CD4-positive, alpha-beta T cell treated with Interferon gamma for 1 hour (primary cell): ENCODE data around the gene PDE4B.
"Not testable (repeated sequence)": the region's sequence is repeated elsewhere in the genome, so short reads cannot be mapped to it uniquely, and the experiment has no call there.

Source experiments
- DNase-seq: peaks from one replicate; pipeline ENCODE4 v3.0.0-alpha.2; 2020

PDE4B gene

DNA sequence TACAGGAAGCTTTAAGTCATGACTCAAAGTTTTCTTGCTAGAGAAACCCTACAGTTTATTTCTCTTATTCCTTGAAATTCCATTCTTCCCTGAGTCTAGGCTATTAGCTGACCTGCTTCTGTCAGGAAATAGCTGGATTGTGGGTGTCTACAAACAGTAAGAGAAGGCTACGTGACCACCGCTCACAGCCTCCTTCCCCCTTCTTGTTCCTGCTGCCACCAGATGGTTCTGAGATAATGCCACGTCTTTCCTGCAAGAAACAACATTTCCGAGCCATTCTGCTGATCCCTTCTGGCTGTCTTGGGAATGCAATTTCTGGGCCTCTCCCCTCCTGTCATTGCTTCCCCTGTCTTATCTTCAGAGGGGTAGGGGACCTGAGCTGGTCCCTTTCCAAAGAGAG is 612.4 kb downstream of the PDE4B start:
- no peak for DNase-seq

DNA sequence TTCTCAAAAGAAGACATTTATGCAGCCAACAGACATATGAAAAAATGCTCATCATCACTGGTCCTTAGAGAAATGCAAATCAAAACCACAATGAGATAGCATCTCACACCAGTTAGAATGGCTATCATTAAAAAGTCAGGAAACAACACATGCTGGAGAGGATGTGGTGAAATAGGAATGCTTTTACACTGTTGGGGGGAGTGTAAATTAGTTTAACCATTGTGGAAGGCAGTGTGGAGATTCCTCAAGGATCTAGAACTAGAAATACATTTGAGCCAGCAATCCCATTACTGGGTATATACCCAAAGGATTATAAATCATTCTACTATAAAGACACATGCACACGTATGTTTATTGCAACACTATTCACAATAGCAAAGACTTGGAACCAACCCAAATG is 618.8 kb downstream of the PDE4B start:
- not testable (repeated sequence) for DNase-seq

DNA sequence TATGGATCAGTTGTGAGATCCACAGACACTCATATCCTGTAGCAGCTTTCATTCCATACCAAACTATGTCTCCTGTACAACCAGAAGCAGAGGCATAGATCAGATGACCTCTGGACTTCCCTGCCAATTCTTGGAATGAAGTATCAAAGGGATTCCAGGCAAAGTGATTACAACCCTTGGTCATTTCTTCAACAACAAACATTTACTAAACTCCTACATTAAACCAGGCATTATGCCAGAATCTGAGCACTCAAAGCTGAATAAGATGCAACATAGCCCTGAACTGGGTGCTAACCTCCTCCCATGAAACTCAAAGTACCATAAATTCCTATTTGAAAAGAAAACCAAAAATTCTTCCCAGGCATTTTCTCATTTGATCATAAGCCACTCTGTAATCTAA is 620.0 kb downstream of the PDE4B start:
- DNase-seq: no peak

DNA sequence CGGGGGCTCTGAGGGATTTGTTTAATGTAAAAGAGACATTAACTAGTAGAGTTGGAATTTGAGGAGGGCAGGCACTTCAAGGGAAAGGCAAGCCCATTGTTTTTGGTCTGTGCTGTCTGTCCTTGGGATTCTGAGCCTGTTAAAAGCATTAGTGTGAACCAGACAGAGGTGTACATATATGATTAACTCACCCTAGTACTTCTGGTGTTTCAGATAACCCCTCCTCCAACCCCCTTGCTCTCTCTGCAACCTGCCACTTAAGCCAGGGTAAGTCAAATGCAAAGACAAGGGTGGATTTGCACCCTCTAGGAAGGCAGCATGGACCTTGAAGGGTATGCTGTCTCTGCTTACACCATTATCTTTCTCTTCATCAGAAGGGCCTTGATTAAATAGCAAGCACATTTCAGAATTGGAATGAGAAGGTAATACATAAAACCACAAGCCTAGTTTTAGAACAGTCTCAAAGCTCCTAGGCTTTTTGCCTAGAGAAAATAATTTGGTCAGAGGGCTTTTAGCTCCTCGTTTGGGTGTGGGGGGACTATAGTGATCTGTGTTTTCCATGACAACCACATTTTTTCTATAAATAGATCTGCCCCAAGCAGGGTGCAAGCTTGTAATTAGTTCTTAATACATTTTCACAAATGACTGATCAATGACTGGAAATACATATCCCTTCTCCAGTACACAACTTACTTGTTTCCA is 620.6 kb downstream of the PDE4B start:
- DNase-seq: no peak

- no peak for DNase-seq
These were observed 621.1 kb downstream of the PDE4B start for GRCh38 chr1:66413838-66414175.

GRCh38 chr1:66415281-66415680 is 622.6 kb downstream of the PDE4B start:
- DNase-seq: no peak

- no peak for DNase-seq
These were observed 623.2 kb downstream of the PDE4B start for GRCh38 chr1:66415866-66416265.

- DNase-seq: no peak
These were observed 623.6 kb downstream of the PDE4B start for GRCh38 chr1:66416295-66416694.

- DNase-seq: no peak
These were observed 625.3 kb downstream of the PDE4B start for GRCh38 chr1:66418021-66418420.

- DNase-seq: not testable (repeated sequence)
These were observed 627.5 kb downstream of the PDE4B start for GRCh38 chr1:66420171-66420570.

- not testable (repeated sequence) for DNase-seq
These were observed 628.2 kb downstream of the PDE4B start for GRCh38 chr1:66420906-66421305.

GRCh38 chr1:66422804-66423203 is 630.1 kb downstream of the PDE4B start:
- no peak for DNase-seq
